22Rv1 (cell line): Measurements from ENCODE around the gene PLEKHA3.

Source experiments
- CTCF ChIP-seq: fragments of 450-650 bp; IDR thresholded peaks from 2 replicates; pipeline ENCODE4 v1.5.1; 2017; ENCODE audit warnings: mild to moderate bottlenecking
- ZFX ChIP-seq: fragments of 450-650 bp; IDR thresholded peaks from 2 replicates; pipeline ENCODE4 v1.6.1; 2017; ENCODE audit warnings: antibody characterized with exemption, borderline replicate concordance

DNA sequence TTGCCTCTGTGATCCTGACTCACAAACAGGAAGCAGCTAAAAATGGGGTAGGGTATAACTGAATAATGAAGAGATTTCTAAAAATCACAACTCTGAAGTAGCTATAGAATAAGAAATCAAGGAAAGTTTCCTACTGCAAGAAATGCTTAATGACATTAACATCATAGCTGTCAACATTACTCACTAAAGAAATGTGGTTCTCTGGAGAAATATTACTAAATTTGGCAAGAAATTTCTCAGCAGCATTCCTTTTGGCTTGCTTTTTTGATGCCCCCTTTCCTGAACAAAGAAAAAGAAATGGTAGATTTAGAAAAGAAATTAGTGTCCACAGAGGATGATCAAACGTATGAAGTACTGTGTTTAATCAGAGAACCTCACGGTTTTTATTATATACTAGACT, 38.8 kb upstream of the PLEKHA3 start:
- TF ChIP-seq CTCF, result no peak
- no peak for TF ChIP-seq ZFX
